Suppressor macrophage (primary cell): ENCODE results near the gene COL9A3.
A peak's percentile ranks its signal among the peaks of the same experiment; 100 is the strongest.

Experiments used
- DNase-seq, 4 experiments: peaks; one replicate each; pipeline ENCODE4 v3.0.0-alpha.2; 2020 to 2022

The COL9A3 gene

DNA sequence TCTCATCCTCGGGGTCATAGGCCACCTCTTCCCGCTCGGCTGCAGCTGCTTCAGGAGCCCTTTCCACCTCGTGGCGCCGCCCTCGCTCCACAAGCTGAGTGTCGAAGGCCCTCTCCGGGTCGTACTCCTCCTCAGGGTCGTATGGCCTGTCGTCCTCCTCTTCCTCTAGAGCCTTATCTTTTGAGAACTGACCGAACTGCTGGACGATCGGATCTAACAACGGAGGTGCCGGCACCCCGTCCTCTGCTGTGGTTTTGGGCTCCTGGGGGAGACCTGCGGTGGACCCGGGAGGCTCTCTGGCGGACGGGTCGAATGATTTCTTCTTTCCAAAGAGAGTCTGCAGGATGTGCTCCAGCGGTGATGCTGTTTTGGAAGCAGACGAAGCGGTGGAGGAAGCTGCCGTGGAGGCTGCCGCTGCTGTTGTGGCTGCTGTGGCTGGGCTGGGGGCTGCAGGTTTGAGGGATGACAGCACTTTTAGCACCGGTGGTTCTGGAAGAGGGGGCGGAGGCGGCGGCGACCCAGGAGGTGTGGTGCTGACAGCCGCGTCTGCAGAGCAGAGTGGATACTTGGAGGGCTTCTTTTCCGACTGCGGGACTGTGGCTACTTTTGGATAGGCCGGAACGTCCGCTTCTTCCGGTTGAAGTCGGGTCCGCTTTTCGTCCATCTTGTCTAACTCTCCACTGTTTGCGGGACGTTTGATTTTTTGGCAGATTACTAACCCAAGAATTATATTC lies 65.0 kb downstream of the COL9A3 start:
- no peak for DNase-seq

DNA sequence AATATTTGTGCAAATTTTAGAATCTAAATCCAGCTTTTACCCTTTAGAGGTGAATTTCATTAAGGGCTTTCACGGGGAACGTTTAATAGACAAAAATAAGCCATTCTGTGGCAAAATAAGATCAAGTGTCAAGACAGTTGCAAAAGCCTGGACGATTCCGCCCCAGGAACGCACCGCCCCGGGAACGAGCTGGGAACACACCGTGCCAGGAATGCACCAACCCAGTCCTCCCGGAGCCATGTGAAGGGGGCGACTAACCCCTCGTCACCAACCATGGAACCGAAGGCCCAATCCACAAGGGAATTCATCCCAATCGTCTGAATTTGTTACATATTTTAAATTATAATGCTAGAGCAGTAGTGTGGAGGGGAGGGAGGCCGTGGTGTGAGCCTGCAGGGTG lies 65.6 kb downstream of the COL9A3 start:
- no peak for DNase-seq

DNA sequence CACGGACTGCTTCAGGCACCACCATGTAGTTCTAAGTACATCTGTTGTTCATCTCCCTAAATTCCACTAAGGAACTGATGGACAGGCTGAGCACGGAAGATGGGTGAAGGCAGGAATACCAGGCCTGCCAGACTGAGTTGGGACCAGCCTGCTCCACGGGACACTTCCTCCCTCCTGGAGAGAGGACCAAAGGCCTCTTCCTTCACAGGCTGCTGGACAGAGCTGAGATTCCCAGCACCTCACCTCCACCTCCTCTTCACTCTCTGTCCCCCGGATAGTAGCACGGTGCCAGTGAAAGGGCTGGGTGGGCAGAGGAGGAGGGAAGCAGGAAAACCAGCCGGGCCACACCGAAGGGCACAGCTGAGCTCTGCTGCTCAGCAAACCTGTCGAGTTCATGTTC lies 67.7 kb downstream of the COL9A3 start:
- no peak for DNase-seq

DNA sequence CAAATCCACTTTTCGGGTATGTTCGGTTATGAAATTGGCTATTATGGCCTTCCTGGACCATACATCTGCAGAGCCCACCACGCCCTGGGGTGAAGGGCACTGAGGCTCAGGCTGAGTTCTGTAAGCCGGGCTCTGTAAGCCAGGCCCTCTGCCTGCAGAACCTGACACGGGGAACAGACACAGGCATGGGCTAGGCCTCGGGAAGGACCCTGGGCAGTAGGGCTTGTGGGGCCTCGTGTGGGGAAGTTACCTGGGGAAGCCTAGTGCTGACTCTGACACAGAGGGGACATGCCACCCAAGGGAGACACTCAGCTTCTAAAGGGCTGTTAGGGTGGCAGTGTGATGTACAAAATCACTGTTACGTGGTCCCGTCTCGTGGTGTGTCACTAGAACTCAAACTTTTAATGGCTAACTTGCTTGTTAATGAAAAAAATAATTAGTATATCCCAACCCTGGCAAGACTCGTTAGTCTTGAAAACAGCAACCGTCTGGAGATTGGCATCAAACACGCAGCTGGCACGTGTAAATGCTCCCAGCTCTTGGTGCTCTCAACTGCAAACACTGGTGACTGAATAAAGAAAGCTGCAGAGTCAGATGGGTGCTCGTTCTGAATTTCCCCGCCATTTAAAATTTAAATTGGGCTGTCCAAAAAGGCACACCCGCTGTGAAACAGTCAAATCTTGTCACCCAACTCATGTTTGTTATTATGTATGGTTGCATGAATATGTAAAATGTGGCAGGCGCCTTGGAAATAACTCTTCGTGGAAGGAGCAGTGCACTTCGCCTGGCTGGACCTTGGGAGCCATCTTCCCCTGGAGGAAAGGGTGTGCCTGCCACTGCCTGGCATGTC lies 68.4 kb downstream of the COL9A3 start:
- no peak for DNase-seq

DNA sequence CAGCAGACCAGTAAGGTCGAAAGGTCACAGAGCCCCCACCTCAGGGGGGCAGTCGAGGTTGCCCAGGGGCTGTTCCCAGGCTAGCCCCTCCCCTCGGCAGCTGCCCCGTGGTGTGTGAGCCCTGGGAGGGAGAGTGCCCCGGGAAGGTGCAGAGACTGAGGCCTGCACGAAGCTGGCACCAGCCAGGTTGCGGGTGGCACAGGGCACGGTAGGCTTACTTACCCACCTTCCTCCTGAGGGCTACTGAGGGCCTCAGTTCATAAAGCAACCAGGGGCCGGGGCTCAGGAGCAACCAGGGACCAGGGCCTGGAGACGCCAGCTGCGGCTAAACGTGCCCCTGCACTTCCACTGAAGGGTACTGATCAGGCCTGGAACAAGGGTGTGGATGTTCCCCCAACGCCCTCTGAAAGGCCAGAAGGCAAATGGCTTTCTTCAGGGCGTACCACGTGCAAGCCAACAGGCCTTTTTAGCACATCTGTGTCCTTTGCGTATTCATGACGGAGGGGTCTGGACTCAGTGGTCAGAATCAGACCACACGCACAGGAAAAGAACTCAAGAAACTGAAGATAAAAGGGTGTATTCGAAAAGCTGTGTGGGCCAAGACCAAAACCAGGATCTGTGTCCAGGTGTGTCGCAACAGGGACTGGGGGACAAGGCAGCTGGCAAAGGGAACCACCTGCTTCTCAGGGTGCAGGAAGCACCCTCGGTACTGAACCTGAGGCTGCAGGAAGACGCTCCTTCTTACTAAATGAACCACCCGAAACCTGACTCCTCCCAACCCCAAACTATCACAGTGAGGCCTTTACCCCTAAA lies 69.3 kb downstream of the COL9A3 start:
- DNase-seq = no peak

DNA sequence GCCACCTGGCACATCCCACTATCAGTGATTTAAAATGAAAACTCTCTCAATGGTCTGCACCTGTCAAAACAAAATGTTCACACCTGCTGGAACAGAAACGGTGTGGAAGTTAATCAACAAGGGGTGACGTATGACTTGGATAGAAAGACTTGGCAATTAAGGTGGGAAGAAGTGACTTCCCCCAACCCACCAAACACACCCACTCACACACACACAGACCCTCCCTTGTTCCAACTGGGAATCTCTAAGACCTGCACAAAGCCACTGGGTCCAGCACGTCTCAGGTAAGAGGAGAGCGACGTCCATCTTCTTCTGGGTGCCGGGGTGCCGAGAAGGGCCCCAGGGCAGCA lies 69.8 kb downstream of the COL9A3 start:
- DNase-seq = no peak

DNA sequence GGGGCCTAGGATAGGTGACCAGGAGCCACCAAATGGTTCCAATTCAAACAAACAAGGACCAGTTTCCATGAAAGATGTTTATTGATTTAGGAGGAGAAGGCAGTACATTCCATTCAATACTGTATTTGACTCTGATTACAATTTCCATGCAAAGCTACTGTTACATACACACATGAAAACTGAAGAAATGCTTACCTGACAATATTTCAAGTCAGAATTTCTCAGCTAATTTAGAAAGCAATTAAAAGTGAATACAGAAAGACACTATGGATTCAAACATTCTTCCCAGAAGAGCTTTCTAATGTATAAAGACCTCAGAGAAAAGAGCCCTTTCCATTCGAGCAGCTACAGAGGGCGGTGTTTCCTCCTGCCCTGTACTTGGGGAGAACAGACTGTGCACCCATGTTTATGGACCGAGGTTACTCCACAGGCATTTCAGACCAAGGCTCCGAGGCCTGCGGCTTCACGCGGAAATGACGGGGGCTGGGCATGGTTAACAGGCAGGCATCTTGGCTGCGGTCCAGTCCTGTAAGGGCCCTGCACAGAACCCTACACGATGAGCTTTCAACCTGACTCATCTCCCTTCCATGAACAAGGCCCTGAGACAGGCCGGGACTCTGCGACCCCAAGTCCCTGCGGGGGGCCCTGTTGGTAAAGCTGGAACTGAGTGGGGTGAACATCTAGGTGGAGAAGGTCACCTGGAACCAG lies 70.5 kb downstream of the COL9A3 start:
- peak; percentile 38 to 58 (median 48) for DNase-seq

DNA sequence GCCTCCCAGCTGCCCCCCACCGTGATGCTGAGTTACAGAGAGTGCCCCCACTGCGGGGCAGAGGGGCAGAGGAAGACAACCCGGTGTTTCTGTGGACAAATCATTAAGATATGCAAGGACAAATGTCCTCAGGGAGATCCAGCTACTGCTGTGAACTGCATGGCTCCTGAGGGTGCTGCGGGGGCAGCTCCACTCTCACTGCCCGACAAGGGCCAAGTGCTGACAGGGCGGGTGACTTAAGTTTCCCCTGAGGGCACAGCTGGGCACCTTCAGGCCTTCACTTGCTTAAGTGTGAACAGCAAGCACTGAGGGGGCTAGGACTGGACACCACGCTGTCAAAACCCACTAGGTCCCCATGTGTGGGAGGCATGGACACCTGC lies 71.0 kb downstream of the COL9A3 start:
- no peak for DNase-seq

DNA sequence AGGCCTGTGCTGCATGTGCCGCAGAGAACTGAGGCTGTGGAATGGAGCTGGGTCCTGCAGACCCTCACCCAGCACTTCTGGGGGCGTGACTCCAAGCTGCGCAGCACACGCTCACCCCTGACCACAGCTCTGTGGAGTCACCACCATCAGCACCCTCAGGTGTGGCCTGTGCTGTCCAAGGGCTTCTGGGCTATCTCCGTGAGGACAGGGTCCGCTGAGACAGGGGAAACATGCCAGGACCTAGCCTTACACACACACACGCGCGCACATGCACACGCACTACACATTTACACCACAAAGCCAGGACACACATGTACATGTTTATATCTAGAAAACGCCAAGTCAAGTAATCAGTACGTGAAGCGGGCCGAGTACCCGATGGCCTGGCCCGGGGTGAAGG lies 71.6 kb downstream of the COL9A3 start:
- no peak for DNase-seq

DNA sequence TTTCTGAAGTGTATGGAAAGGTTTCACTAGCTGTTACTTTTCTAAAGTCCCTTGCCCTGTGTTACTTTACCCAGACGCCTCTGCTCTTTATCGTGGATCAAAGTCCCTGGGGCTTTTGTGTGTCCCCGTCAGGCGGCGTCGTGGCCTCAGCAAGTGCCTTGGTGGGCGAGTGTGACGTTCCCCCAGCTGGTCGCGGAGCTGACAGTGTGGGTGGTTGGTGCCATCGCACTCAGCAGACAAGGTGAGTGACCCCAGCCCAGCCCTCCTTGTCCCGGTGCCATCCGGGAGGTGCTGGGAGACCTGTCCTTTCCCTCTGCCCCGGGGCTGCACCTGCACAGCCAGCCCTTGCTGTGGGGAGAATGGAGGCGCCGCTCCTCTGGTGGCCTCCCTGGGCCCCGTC lies 72.1 kb downstream of the COL9A3 start:
- no peak for DNase-seq

DNA sequence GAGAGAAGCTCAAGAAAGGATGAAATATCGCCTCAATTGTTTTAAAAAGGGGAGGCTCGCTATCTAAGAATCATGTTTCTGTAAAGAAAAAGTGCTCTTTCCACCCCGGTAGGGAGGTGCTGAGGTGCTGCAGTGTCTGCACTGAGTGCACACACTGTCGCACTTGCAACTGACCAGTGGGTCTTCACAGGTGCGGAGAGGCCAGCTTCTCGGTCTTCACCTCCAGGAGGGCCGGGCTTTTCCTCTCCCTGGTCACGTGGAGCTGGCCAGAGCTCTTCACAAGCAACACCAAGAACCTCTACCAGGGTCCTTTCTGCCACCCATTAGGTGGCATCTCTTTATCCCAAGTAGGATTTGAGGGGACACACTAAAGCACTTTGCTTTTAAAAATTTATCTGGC lies 72.6 kb downstream of the COL9A3 start:
- no peak for DNase-seq

DNA sequence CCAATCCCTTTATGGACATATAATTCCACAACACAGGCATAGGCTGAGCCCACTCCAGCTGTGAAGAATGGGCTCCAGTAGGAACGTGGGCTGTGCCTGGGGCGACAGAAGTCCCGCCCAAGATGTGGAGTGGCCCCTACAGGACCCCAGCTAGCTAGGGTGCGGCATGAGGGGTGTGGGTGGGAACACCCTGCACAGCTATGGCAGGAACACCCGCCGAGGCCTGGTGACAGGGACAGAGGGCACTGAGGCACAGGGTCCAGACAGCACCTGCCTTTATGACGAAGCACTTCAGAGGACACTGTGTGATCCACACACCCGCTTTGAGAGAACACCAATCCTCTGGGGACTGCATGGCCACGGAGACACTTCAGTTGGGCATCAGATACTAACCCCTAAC lies 73.0 kb downstream of the COL9A3 start:
- no peak for DNase-seq

DNA sequence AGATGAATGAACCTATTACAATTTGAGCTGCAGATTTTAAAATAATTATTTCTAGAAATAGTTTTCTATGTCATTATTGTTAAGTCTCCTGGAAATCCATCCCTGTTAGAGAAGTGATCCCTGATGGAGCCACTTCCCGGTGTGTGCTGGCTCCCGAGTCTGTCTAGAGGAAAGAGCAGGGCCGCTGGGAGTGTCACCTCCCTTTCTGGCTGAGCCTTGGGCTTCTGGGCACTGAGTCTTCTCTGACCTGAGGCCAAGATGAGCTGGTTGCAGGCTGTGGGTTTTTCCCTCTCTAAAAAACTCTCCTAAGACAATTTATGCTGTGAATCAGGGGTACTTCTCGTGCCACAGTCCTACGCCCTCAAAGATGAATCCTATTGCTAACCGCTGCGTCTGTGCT lies 73.6 kb downstream of the COL9A3 start:
- DNase-seq = no peak
